Smooth muscle cell (in vitro differentiated cells): Measurements from ENCODE around the gene MUC6. TPM values are rescaled to one million over a fixed set of nuclear protein-coding genes. Genes with fewer than 3 reads are reported as not detected.

ENCODE experiments used
- DNase-seq: peaks from one replicate; lab custom pipeline; 2025; ENCODE audit not compliant: unreplicated experiment; lab: John Stamatoyannopoulos, UW
- H2AFZ ChIP-seq: fragments of 200-600 bp; sonication (generic); 2 replicates; pipeline ENCODE4 v1.6.0; 2016; ENCODE audit warnings: antibody characterized with exemption, low read depth, mild to moderate bottlenecking
- H3F3A ChIP-seq: fragments of 200-600 bp; sonication (generic); 2 replicates; pipeline ENCODE4 v1.6.0; 2017; ENCODE audit warnings: antibody characterized with exemption, low read depth
- H3K27ac ChIP-seq: fragments of 200-600 bp; sonication (generic); 2 replicates; pipeline ENCODE4 v1.5.1; 2016; ENCODE audit warnings: low read depth, mild to moderate bottlenecking
- H3K27me3 ChIP-seq: fragments of 200-600 bp; sonication (generic); 2 replicates; pipeline ENCODE4 v1.6.1; 2016; ENCODE audit warnings: low read depth, mild to moderate bottlenecking
- H3K36me3 ChIP-seq: fragments of 200-600 bp; sonication (generic); 2 replicates; pipeline ENCODE4 v1.5.1; 2016; ENCODE audit warnings: low read depth
- H3K4me1 ChIP-seq: fragments of 200-600 bp; sonication (generic); 2 replicates; pipeline ENCODE4 v1.5.1; 2016; ENCODE audit warnings: low read depth
- H3K4me2 ChIP-seq: fragments of 200-600 bp; sonication (generic); 2 replicates; pipeline ENCODE4 v1.6.0; 2016; ENCODE audit warnings: mild to moderate bottlenecking
- H3K4me3 ChIP-seq: fragments of 200-600 bp; sonication (generic); 2 replicates; pipeline ENCODE4 v1.5.1; 2016; ENCODE audit warnings: mild to moderate bottlenecking
- H3K79me2 ChIP-seq: fragments of 200-600 bp; sonication (generic); 2 replicates; pipeline ENCODE4 v1.6.0; 2016; ENCODE audit warnings: low read depth, mild to moderate bottlenecking
- H3K9ac ChIP-seq: fragments of 200-600 bp; sonication (generic); 2 replicates; pipeline ENCODE4 v1.6.0; 2016; ENCODE audit warnings: low read depth
- H3K9me3 ChIP-seq: fragments of 200-600 bp; sonication (generic); replicated peaks from 2 replicates; pipeline ENCODE4 v1.5.1; 2016; ENCODE audit warnings: low read depth
- H4K20me1 ChIP-seq: fragments of 200-600 bp; sonication (generic); 2 replicates; pipeline ENCODE4 v1.6.0; 2016; ENCODE audit warnings: low read depth
- WGBS: methylation state at CpG from one replicate; pipeline ENCODE4 v1.1.7; 2016; ENCODE audit warnings: low lambda C conversion rate; 5-methylcytosine and 5-hydroxymethylcytosine counted together
- polyA plus RNA-seq: library from polyadenylated mRNA; unstranded; fragments of >200 nt; fragmentation: Nextera tagmentation; extraction: Ambion mirVana; gene quantifications from 2 replicates; pipeline ENCODE4 v1.2.1, GENCODE V29; 2016
- total RNA-seq: library from RNA; depleted of rRNA; stranded (reverse); fragments of >200 nt; gene quantifications from 2 replicates; pipeline ENCODE4 v1.2.3, GENCODE V29; 2014
- TF ChIP-seq, protein P1 (sequence below): fragments of 200-600 bp; sonication (generic); IDR thresholded peaks from 2 replicates; pipeline ENCODE4 v1.5.1; 2017; ENCODE audit warnings: borderline replicate concordance, mild to moderate bottlenecking, antibody characterized with exemption; ENCODE audit not compliant: insufficient read depth, poor library complexity, severe bottlenecking

The MUC6 gene
- total and polyA plus RNA-seq, 2 experiments from 2014 or later = not detected

GRCh38 chr11:973237-973636 is 63.3 kb downstream of the MUC6 start:
- no peak for DNase-seq
- no peak overlapping the region for H3K9ac ChIP-seq
- 90% methylated on average over 11 of the region's 11 CpGs for WGBS

GRCh38 chr11:972523-973211 is 63.9 kb downstream of the MUC6 start:
- Histone ChIP-seq H4K20me1 (peaks cover 73% of the 10 kb centered on the region), H3K9ac (no peak overlapping the region), H3K9me3 (no peaks in the 10 kb centered on the region), H3K27me3 (no peaks in the 10 kb centered on the region), H2AFZ (no peak overlapping the region), H3K36me3 (no peaks in the 10 kb centered on the region), H3K79me2 (peaks cover 10% of the 10 kb centered on the region), H3K4me3 (no peak overlapping the region), H3F3A (no peaks in the 10 kb centered on the region), H3K4me1 (no peaks in the 10 kb centered on the region), H3K4me2 (no peak overlapping the region), H3K27ac (no peak overlapping the region)
- TF ChIP-seq, protein P1, sequence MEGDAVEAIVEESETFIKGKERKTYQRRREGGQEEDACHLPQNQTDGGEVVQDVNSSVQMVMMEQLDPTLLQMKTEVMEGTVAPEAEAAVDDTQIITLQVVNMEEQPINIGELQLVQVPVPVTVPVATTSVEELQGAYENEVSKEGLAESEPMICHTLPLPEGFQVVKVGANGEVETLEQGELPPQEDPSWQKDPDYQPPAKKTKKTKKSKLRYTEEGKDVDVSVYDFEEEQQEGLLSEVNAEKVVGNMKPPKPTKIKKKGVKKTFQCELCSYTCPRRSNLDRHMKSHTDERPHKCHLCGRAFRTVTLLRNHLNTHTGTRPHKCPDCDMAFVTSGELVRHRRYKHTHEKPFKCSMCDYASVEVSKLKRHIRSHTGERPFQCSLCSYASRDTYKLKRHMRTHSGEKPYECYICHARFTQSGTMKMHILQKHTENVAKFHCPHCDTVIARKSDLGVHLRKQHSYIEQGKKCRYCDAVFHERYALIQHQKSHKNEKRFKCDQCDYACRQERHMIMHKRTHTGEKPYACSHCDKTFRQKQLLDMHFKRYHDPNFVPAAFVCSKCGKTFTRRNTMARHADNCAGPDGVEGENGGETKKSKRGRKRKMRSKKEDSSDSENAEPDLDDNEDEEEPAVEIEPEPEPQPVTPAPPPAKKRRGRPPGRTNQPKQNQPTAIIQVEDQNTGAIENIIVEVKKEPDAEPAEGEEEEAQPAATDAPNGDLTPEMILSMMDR = no peak
- WGBS = 97% methylated on average over 26 of the region's 26 CpGs
- no peak for DNase-seq

More at GRCh38 chr11:973237-973636, 63.3 kb downstream of the MUC6 start:
- no peak overlapping the region for H2AFZ ChIP-seq
- H3K27ac ChIP-seq = no peak overlapping the region
- H3F3A ChIP-seq = no peaks in the 10 kb centered on the region
- H3K4me3 ChIP-seq = no peak overlapping the region
- H3K4me1 ChIP-seq = no peaks in the 10 kb centered on the region
- H3K27me3 ChIP-seq = no peaks in the 10 kb centered on the region
- H3K9me3 ChIP-seq = no peaks in the 10 kb centered on the region
- peaks cover 6% of the 10 kb centered on the region for H3K79me2 ChIP-seq
- H3K4me2 ChIP-seq = no peak overlapping the region
- H4K20me1 ChIP-seq = peaks cover 68% of the 10 kb centered on the region
- TF ChIP-seq, protein P1 = no peak
- no peaks in the 10 kb centered on the region for H3K36me3 ChIP-seq

GRCh38 chr11:971731-972365 is 64.7 kb downstream of the MUC6 start:
- Histone ChIP-seq H2AFZ (no peak overlapping the region), H3K4me2 (no peak overlapping the region), H4K20me1 (peaks cover 74% of the 10 kb centered on the region), H3K27ac (no peak overlapping the region), H3K9ac (no peak overlapping the region), H3K27me3 (no peaks in the 10 kb centered on the region), H3K36me3 (no peaks in the 10 kb centered on the region), H3K79me2 (peaks cover 18% of the 10 kb centered on the region), H3K9me3 (no peaks in the 10 kb centered on the region), H3K4me3 (no peak overlapping the region), H3F3A (no peaks in the 10 kb centered on the region), H3K4me1 (no peaks in the 10 kb centered on the region)
- DNase-seq = no peak
- 96% methylated on average over 31 of the region's 31 CpGs for WGBS
- TF ChIP-seq, protein P1 = no peak
